Measurements from ENCODE around the gene TRIM37. TPM values are rescaled to one million over a fixed set of nuclear protein-coding genes. Genes with fewer than 3 reads are reported as not detected.

The TRIM37 gene
- total and polyA plus RNA-seq, 2 of the 8 experiments (the other 6 are each of a cell fraction or from before 2014, with no cell fraction given): 38.2 to 57.0 TPM

GRCh38 chr17:58985367-58985766 is 121.3 kb downstream of the TRIM37 start:
- Histone ChIP-seq H3K23me2 (ENCODE audit: low read depth, low read length) (no peaks in the 10 kb centered on the region), H3K23ac (ENCODE audit: insufficient read length) (no peak overlapping the region), H3K9ac (replicated peaks in 1 of 4; ENCODE audit: extremely low read depth in 1 of 4, low read depth in 3 of 4, low read length in 3 of 4) (no peak overlapping the region), H4K91ac (replicated peaks; ENCODE audit: insufficient read length, low read length) (no peak overlapping the region), H4K20me1 (replicated peaks in 1 of 2; ENCODE audit: control insufficient read depth in 1 of 2, insufficient read depth in 2 of 2, low read length in 2 of 2) (no peaks in the 10 kb centered on the region), H3K27ac (ENCODE audit: low read depth, low read length) (no peak overlapping the region), H3K56ac (replicated peaks; ENCODE audit: insufficient read length, low read depth, low read length) (no peak overlapping the region), H3K9me3 (ENCODE audit: insufficient read depth in 2 of 2, low read depth in 1 of 2, low read length in 1 of 2) (no peaks in the 10 kb centered on the region), H3K18ac (ENCODE audit: extremely low read depth, low read length) (no peak overlapping the region), H2BK15ac (ENCODE audit: low read length) (no peak overlapping the region), H3K79me2 (ENCODE audit: control insufficient read depth in 1 of 2, insufficient read depth in 2 of 2, low read length in 2 of 2) (no peaks in the 10 kb centered on the region), H3K4me1 (replicated peaks in 1 of 4; ENCODE audit: control insufficient read depth in 3 of 4, insufficient read depth in 4 of 4, low read length in 3 of 4) (peaks cover 0 to 6% (median 2%) of the 10 kb centered on the region in 4 experiments; a peak in 2 of 7 replicates), H3K4ac (replicated peaks; ENCODE audit: insufficient read length, low read depth, low read length) (no peak overlapping the region), H3K4me2 (ENCODE audit: insufficient read depth in 1 of 2, low read depth in 2 of 2, low read length in 2 of 2) (no peak overlapping the region), H3K27me3 (replicated peaks in 1 of 4; ENCODE audit: control insufficient read depth in 3 of 4, extremely low read depth in 1 of 4, insufficient read depth in 3 of 4, low read length in 3 of 4) (no peaks in the 10 kb centered on the region), H2BK5ac (ENCODE audit: low read depth, low read length) (no peak overlapping the region), H2AFZ (ENCODE audit: low read length) (no peak overlapping the region), H4K5ac (ENCODE audit: insufficient read length, low read depth, low read length) (no peak overlapping the region), H2BK120ac (replicated peaks; ENCODE audit: low read depth, low read length) (no peak overlapping the region), H2BK20ac (ENCODE audit: low read length) (no peak overlapping the region), H2AK5ac (ENCODE audit: low read depth, low read length) (no peak overlapping the region), H3K14ac (ENCODE audit: insufficient read length) (no peak overlapping the region), H4K8ac (ENCODE audit: extremely low read depth, insufficient read depth, low read length) (no peak overlapping the region), H3K4me3 (ENCODE audit: extremely low read depth in 1 of 4, insufficient read depth in 2 of 4, low read depth in 3 of 4, low read length in 4 of 4) (no peak overlapping the region), H3K79me1 (ENCODE audit: low read depth, low read length) (no peaks in the 10 kb centered on the region), H2BK12ac (ENCODE audit: low read depth, low read length) (no peak overlapping the region), H3K36me3 (ENCODE audit: control insufficient read depth in 2 of 4, insufficient read depth in 4 of 4, low read length in 3 of 4) (peaks cover 0 to 1% (median 0%) of the 10 kb centered on the region in 4 experiments; a peak in 2 of 8 replicates)
- DNase-seq (ENCODE audit: low read depth in 1 of 2, low spot score in 2 of 2) (no peak), FAIRE-seq (peak; percentile 69)
- ChIA-PET CTCF (ENCODE audit: partially characterized antibody) (interaction anchor here (0.9 kb wide), 2 partner anchors 8 to 466 kb away, joined by 3 read pairs; no protein-coding TSS in a partner anchor), POLR2A (ENCODE audit: partially characterized antibody) (interaction anchor here (1.1 kb wide), 1 partner anchor 471 kb away, joined by 4 read pairs; the partner anchor contains the start of gene MTMR4)
- 74% methylated on average over 6 of the region's 6 CpGs; no CpG with 5 or more reads in 1 of the 2 experiments for WGBS, 2 experiments (ENCODE audit: extremely low coverage in 1 of 2, insufficient coverage in 1 of 2, insufficient read length in 1 of 2, insufficient replicate concordance in 2 of 2, low coverage in 1 of 2, low lambda C conversion rate in 2 of 2, missing lambda C conversion rate in 1 of 2)
- TF ChIP-seq TAF7 (optimal IDR thresholded peaks at IDR 0.05; ENCODE audit: borderline replicate concordance, low read depth, low read length) (no peak), CHD1 (IDR thresholded peaks at IDR 0.05; ENCODE audit: low read depth, low read length) (no peak), SIN3A (conservative IDR thresholded peaks at IDR 0.05 in 1 of 2, IDR thresholded peaks at IDR 0.05 in 1 of 2; ENCODE audit: low read depth in 1 of 2, low read length in 2 of 2) (no peak), SIX5 (IDR thresholded peaks at IDR 0.05; ENCODE audit: low read depth, low read length) (no peak), RAD21 (IDR thresholded peaks at IDR 0.05 in 1 of 2, conservative IDR thresholded peaks at IDR 0.05 in 1 of 2; ENCODE audit: low read depth in 2 of 2, low read length in 2 of 2) (no peak), SP2 (IDR thresholded peaks at IDR 0.05; ENCODE audit: low read length) (no peak), ATF2 (IDR thresholded peaks at IDR 0.05; ENCODE audit: low read length) (no peak)

Measured in H1 (cell line).